ENCODE measurements around the gene OPTC.

The OPTC gene

GRCh38 chr1:203490607-203491006, 3.3 kb upstream of the OPTC start:
- DNase-seq (ENCODE audit: low read depth in 2 of 3, low spot score in 2 of 3), result no peak

GRCh38 chr1:203491664-203492063, 2.3 kb upstream of the OPTC start:
- DNase-seq (ENCODE audit: low read depth in 2 of 3, low spot score in 2 of 3), result no peak

- DNase-seq (ENCODE audit: low read depth in 2 of 3, low spot score in 2 of 3), result no peak
Observed at GRCh38 chr1:203492082-203492747, 1.7 kb upstream of the OPTC start.

GRCh38 chr1:203492748-203493130, 1.2 kb upstream of the OPTC start:
- DNase-seq (ENCODE audit: low read depth in 2 of 3, low spot score in 2 of 3), result no peak

- DNase-seq (ENCODE audit: low read depth in 2 of 3, low spot score in 2 of 3), result no peak
Observed at GRCh38 chr1:203495845-203496244, 1.9 kb downstream of the OPTC start.

- no peak for DNase-seq (ENCODE audit: low read depth in 2 of 3, low spot score in 2 of 3)
Observed at GRCh38 chr1:203497269-203497777, 3.4 kb downstream of the OPTC start.

GRCh38 chr1:203499643-203500278, 5.8 kb downstream of the OPTC start:
- DNase-seq (ENCODE audit: low read depth in 2 of 3, low spot score in 2 of 3), result no peak

GRCh38 chr1:203500279-203500678, 6.3 kb downstream of the OPTC start:
- no peak for DNase-seq (ENCODE audit: low read depth in 2 of 3, low spot score in 2 of 3)

GRCh38 chr1:203503836-203504235, 9.9 kb downstream of the OPTC start:
- DNase-seq (ENCODE audit: low read depth in 2 of 3, low spot score in 2 of 3), result no peak

GRCh38 chr1:203504400-203505250, 10.7 kb downstream of the OPTC start:
- peak in 2 of 3 experiments; percentile 70 to 73 for DNase-seq (ENCODE audit: low read depth in 2 of 3, low spot score in 2 of 3)

GRCh38 chr1:203505526-203506204, 11.7 kb downstream of the OPTC start:
- no peak for DNase-seq (ENCODE audit: low read depth in 2 of 3, low spot score in 2 of 3)

- no peak for DNase-seq (ENCODE audit: low read depth in 2 of 3, low spot score in 2 of 3)
Observed at GRCh38 chr1:203506858-203507626, 13.1 kb downstream of the OPTC start.

GRCh38 chr1:203507759-203508158, 13.8 kb downstream of the OPTC start:
- DNase-seq (ENCODE audit: low read depth in 2 of 3, low spot score in 2 of 3), result no peak

GRCh38 chr1:203508463-203509073, 14.6 kb downstream of the OPTC start:
- no peak for DNase-seq (ENCODE audit: low read depth in 2 of 3, low spot score in 2 of 3)

- DNase-seq (ENCODE audit: low read depth in 2 of 3, low spot score in 2 of 3), result no peak
Observed at GRCh38 chr1:203509135-203509534, 15.2 kb downstream of the OPTC start.

- DNase-seq (ENCODE audit: low read depth in 2 of 3, low spot score in 2 of 3), result no peak
Observed at GRCh38 chr1:203511513-203511912, 17.6 kb downstream of the OPTC start.

GRCh38 chr1:203511930-203512329, 18.0 kb downstream of the OPTC start:
- no peak for DNase-seq (ENCODE audit: low read depth in 2 of 3, low spot score in 2 of 3)

GRCh38 chr1:203512517-203512847, 18.5 kb downstream of the OPTC start:
- no peak for DNase-seq (ENCODE audit: low read depth in 2 of 3, low spot score in 2 of 3)

- DNase-seq (ENCODE audit: low read depth in 2 of 3, low spot score in 2 of 3), result peak in 1 of 3 experiments; percentile 7
Observed at GRCh38 chr1:203512848-203513584, 19.1 kb downstream of the OPTC start.
